ENCODE measurements around the gene ZRANB3. TPM values are rescaled to one million over a fixed set of nuclear protein-coding genes. Genes with fewer than 3 reads are reported as not detected.

The ZRANB3 gene
- total RNA-seq, 1 donor from 2014 or later, result 11.0 TPM

- TF ChIP-seq CTCF (IDR thresholded peaks at IDR 0.05), result no peak
- no peaks in the 10 kb centered on the region for H3K27me3 Mint-ChIP-seq (ENCODE audit: unreplicated experiment)
- H3K36me3 Mint-ChIP-seq (ENCODE audit: unreplicated experiment), result no peaks in the 10 kb centered on the region
- no peak overlapping the region for H3K4me3 Mint-ChIP-seq (ENCODE audit: unreplicated experiment)
- H3K9me3 Mint-ChIP-seq (ENCODE audit: unreplicated experiment), result peaks cover 4% of the 10 kb centered on the region
- peaks cover 4% of the 10 kb centered on the region for H3K4me1 Mint-ChIP-seq (ENCODE audit: unreplicated experiment)
- DNase-seq (ENCODE audit: extremely low spot score, unreplicated experiment), result no peak
- H3K27ac Mint-ChIP-seq (ENCODE audit: unreplicated experiment), result no peak overlapping the region
These were observed 343.7 kb downstream of the ZRANB3 start for GRCh38 chr2:135187270-135187669.

GRCh38 chr2:135186054-135186453 lies 345.0 kb downstream of the ZRANB3 start:
- no peak for DNase-seq (ENCODE audit: extremely low spot score, unreplicated experiment)
- Mint-ChIP-seq H3K4me3 (ENCODE audit: unreplicated experiment) (no peak overlapping the region), H3K27ac (ENCODE audit: unreplicated experiment) (no peak overlapping the region), H3K9me3 (ENCODE audit: unreplicated experiment) (peaks cover 4% of the 10 kb centered on the region), H3K36me3 (ENCODE audit: unreplicated experiment) (no peaks in the 10 kb centered on the region), H3K4me1 (ENCODE audit: unreplicated experiment) (peaks cover 4% of the 10 kb centered on the region), H3K27me3 (ENCODE audit: unreplicated experiment) (no peaks in the 10 kb centered on the region)
- no peak for TF ChIP-seq CTCF (IDR thresholded peaks at IDR 0.05)

- no peaks in the 10 kb centered on the region for H3K4me1 Mint-ChIP-seq (ENCODE audit: unreplicated experiment)
- H3K4me3 Mint-ChIP-seq (ENCODE audit: unreplicated experiment), result no peak overlapping the region
- TF ChIP-seq CTCF (IDR thresholded peaks at IDR 0.05), result no peak
- no peaks in the 10 kb centered on the region for H3K36me3 Mint-ChIP-seq (ENCODE audit: unreplicated experiment)
- no peak overlapping the region for H3K27ac Mint-ChIP-seq (ENCODE audit: unreplicated experiment)
- H3K9me3 Mint-ChIP-seq (ENCODE audit: unreplicated experiment), result no peaks in the 10 kb centered on the region
- no peaks in the 10 kb centered on the region for H3K27me3 Mint-ChIP-seq (ENCODE audit: unreplicated experiment)
- no peak for DNase-seq (ENCODE audit: extremely low spot score, unreplicated experiment)
These were observed 347.2 kb downstream of the ZRANB3 start for GRCh38 chr2:135183822-135184221.

- no peak for DNase-seq (ENCODE audit: extremely low spot score, unreplicated experiment)
- Mint-ChIP-seq H3K4me1 (ENCODE audit: unreplicated experiment) (no peaks in the 10 kb centered on the region), H3K9me3 (ENCODE audit: unreplicated experiment) (peaks cover 5% of the 10 kb centered on the region), H3K4me3 (ENCODE audit: unreplicated experiment) (no peak overlapping the region), H3K27ac (ENCODE audit: unreplicated experiment) (no peak overlapping the region), H3K36me3 (ENCODE audit: unreplicated experiment) (peaks cover 2% of the 10 kb centered on the region), H3K27me3 (ENCODE audit: unreplicated experiment) (no peaks in the 10 kb centered on the region)
- TF ChIP-seq CTCF (IDR thresholded peaks at IDR 0.05), result no peak
These were observed 348.4 kb downstream of the ZRANB3 start for GRCh38 chr2:135182601-135183000.

GRCh38 chr2:135182190-135182589 lies 348.8 kb downstream of the ZRANB3 start:
- H3K27me3 Mint-ChIP-seq (ENCODE audit: unreplicated experiment), result no peaks in the 10 kb centered on the region
- no peak for DNase-seq (ENCODE audit: extremely low spot score, unreplicated experiment)
- peaks cover 5% of the 10 kb centered on the region for H3K36me3 Mint-ChIP-seq (ENCODE audit: unreplicated experiment)
- H3K9me3 Mint-ChIP-seq (ENCODE audit: unreplicated experiment), result peaks cover 6% of the 10 kb centered on the region
- no peak overlapping the region for H3K27ac Mint-ChIP-seq (ENCODE audit: unreplicated experiment)
- TF ChIP-seq CTCF (IDR thresholded peaks at IDR 0.05), result no peak
- no peak overlapping the region for H3K4me3 Mint-ChIP-seq (ENCODE audit: unreplicated experiment)
- no peaks in the 10 kb centered on the region for H3K4me1 Mint-ChIP-seq (ENCODE audit: unreplicated experiment)
